HG03565 (cell line): Measurements from ENCODE around the gene P2RX7.

Experiments used
- ATAC-seq: cut with Tn5 transposase; IDR thresholded peaks from one replicate; pipeline ENCODE4 v1.9.1; 2021; ENCODE audit warnings: mild to moderate bottlenecking, moderate library complexity; ENCODE audit not compliant: unreplicated experiment

Gene P2RX7

DNA sequence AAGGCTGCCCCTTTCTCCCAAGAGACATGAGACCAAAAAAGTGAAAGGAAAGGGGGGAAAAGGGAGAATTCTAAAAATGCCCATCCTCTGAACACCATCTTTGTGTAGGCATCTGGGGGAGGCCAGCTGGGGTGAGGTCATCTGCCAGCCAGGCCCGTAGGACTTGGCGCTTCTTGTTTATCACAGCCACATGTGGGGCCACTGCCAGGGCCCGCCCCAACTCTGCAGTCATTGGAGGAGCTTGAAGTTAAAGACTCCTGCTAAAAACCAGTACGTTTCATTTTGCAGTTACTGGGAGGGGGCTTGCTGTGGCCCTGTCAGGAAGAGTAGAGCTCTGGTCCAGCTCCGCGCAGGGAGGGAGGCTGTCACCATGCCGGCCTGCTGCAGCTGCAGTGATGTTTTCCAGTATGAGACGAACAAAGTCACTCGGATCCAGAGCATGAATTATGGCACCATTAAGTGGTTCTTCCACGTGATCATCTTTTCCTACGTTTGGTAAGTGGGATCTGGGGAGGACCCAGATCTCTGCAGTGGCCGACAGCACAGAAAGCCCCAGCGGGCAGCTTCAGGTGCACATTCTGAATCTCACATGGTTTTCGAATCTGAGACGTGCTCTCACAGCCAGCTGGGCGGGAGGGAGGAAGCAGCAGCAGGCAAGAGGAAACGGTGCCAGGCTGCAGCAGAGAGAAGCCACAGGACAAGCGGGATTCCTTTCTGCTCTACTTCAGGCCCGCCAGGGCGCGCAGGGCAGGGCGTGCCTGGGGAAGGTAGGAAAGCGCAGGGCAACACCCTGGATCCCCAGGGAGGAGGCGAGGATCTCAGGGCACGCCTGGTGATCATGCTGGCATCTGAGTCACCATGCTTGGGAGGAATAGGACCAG lies at the start of gene P2RX7:
TSS of gene P2RX7 (plus strand) at position 276 of the 881 bp plus-strand sequence. CDS start at position 371, 95 bp downstream.
- ATAC-seq: no peak

DNA sequence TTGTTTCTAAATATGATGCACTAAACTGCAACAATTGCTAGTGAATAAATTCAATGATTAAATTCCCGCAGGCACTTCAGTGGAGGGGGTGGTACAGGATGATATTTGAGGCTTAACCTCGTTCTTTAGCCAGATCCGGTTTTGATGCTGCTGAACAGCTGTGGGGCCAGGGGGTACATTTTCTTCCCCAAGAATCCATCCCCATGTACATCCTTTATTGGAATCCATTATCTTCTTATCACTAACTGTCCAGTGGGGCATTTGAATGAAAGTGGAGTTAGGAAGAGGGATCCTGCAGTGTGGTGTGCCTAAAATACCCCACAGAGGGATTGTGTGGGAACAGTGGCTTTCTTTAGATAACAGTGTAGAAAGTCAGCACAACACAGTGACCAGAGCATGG lies 48.4 kb upstream of the P2RX7 start:
- ATAC-seq: no peak

DNA sequence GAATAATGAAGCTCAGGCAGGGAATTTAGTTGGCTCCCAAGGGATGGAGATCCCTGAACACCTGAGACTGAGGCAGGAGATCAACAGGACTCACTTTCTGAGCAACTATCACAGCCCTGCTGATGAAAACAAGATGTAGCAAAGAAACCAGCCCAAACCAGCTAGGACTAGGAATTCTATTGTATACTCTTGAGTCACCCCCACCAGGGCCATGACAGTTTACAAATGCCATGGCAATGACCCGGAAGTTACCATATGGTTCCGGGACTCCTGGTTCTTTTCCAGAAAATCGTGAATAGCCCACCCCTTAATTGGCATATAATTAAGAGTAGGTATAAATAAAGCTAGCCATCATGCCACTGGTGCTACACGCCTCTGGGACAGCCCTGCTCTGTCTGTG lies 47.6 kb upstream of the P2RX7 start:
- ATAC-seq: no peak

DNA sequence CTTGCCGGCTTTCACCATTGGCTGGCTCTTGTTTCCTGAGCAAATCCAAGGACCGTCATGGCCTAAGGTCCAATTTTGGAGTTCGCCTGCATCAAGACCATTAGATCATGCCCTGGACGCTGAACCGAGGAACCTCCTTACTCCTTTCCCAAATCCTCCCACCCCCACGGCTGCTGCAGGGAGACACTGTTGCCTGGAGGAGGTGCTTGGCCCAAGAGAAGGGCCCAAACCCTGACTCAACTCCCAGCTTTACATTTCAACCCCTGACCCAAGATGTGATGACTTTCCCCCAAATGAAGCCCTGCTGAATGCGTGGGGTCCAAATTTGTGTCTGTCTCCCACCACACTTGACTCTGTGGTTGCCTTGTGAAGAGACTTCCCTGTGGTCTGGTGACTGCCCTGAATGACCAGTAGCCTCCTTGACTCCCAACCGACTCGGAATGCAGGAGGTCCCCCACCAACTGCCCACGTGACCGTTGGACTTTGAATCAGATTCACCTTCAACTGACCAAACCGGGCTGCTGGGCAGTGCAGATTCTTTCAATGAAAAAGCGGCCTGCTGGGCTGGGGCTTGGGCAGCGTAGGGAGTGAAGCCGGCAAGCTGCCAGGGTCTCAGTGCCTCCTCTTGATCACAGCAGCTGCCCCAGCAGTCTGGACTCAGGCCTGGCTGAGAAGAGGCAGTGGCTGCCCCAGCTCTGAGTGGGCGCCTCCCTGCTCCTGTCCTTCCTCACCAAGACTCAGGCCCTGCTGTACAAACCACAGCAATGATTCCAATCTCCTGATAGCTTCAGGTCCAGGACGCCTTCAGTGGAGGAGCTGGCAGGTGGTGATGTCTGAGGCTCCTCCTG lies 46.9 kb upstream of the P2RX7 start:
- ATAC-seq: no peak

DNA sequence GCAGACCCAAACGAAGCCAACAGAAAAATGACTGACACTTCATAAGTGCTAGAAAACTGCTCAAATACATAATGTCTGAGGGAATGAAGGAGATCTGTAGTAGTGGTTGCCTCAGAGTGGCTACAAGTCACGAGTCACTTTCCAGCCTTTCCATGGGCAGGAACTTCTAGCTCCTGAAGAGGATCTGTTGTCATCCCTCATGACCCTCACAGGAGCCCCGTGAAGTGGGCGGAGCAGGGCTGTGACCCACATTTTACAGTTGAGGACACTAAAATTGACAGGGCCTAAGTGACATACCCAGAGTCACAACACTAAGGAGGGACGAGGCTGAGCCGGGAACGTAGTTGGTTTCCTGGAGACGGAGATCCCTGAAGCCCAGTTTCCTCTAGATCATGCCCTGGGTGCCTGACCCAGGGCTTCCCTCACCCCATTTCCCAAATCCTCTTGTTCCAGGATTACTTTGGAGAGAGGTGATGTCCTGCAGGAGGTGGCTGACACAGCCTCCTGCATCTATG lies 45.8 kb upstream of the P2RX7 start:
- no peak for ATAC-seq

DNA sequence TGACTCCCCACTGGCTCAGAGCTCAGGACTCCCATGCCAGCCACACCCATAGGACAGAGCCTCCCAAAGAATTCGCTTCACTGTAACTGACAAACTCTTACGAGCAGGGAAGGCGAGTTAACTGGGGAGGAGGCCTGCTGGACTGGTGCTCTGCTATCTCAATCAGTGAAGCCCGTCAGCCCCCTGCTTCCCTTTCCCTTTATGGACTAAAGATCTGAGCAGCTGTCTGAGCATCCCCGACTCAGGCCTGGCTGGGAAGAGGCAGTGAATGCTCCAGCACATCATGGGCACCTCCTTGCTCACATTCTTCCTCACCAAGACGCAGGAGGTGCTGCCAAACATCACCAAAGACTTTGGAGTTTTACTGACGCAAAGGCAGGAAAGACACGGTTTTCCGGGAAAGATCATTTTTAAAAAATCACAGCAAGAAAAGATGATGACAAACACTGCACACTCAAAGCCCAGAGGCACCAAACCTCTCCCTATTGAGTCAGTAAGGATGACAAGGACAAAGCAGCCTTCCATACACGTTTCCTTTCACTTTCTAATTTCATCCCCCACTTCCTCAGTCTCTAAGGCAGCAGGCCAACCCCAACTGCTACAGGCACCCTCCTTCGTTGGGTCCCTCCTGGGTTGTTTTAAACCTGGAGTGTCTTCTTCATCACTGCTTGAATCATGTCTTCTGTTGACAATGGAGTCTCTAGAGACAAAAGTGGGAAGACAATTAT lies 45.0 kb upstream of the P2RX7 start:
- ATAC-seq: no peak

DNA sequence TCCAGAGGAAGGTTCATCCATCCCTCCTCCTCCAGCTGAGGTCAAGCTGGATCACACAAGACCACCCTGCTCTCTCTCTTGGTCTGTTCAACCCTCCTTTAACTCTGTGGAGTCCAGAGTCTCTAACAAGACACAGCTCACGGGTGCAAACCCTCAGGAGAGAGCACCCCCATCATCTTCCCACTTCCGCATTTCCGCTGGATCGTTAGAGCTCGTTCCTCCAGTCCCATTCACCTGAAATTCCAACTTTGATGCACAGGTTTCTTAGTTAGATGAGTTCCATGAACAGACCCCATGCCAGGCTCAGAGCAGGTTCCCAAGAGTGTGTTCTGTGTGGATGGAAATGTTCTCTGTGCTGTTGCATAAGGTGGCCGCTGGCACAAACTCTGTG lies 44.5 kb upstream of the P2RX7 start:
- no peak for ATAC-seq

DNA sequence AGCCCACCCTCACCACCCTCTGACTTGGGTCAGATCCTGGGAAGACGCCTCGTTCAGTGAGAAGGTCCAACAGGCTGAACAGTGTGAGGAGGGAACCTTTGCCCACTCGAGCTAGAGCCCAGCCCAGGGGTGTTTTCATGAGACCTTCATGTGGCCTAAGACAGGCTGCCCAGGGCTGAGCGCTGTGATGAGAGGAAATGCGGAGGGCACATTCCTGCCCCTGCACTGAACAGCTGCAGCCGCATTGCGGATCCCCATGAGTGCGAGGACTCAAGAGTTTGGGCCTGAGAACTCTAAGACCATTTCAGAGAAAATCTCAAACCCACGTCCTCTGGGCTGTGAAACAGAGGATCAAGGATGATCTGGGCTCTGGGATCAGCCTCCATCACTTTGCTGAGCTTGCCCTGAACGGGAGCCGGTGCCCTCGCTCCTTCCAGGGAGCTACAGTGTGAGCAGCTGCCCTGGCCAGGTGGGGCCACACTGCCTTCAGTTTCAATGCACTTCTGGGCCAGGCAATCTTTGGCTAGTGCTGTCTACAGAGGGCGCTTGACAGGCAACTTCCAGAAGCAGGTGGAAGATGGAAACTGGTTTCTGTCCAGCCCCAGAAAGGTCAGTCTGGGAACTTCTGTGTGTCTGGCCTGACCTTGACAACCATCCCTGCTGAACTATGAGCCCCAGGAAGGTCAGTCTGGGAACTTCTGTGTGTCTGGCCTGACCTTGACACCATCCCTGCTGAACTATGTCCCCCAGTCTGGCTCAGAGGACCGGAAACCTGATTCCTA lies 43.5 kb upstream of the P2RX7 start:
- ATAC-seq: no peak

DNA sequence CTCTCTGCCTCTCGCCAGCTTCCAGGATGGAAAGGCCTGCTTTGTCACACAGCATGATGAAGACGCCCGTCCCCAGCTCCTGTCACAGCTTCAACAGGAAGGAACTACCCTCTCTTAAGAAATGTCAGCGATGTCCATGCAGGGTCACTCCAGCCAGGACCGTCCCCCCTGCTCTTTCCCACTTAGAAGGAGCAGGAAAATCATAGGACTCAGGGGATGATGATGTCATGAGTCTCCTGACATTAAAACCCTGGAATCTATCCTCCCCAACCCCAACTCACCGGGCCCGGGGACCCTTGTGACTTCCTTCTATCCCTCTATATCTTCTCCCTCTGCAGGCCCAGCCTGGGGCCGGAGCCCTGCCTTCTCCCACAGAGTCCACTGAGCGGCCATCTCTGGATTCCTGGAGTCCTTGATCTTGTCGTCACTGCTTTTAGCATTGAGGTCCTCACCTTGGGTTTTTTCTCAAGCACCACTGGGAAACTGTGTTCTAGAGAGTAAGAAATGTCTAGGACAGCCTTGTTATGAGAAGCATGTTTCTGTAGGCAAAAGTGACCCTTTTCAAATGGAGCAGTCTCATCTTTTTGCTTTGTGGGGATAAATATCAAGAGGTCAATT lies 42.8 kb upstream of the P2RX7 start:
- ATAC-seq: no peak

DNA sequence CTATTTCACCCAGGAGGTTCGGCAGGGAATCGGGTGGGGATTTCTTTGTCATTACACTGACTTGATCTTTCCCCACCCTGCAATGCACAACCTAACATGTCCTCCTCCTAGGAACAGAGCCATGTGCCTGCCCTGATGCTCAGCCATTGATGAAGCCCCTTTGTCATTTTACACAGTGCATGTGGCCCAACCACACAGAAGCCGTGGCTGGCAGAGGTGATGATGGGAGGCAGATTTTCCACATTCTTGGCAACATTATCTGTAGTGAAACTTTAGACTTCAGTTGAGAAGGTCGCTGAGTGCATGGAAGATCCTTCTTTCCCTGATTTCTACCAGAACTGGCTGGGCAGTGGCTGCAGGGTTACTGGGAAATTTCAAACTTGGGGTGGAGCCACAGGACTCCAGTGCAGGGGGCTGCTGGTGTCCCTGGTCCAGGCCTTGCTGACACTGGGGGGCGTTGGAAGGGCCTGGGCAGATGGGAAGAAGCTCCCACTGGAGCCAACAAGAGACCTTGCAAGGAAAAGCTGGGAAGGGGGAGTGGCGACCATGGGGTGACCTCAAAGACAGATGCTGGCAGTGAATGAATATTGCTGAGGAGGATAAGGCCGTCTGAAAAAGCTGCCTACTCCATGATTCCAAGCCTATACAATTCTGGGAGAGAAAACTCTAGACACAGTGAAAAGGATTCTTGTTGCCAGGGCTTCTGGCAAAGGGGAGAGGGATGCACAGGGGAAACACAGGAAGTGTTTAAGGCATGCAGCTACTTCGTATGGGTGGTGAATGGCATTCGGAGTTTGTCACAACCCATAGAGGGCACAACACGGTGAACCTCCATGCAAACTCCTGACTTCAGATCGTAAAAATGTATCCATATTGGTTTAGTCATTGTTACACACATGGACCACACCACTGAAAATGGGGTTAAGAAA lies 41.8 kb upstream of the P2RX7 start:
- ATAC-seq: no peak

DNA sequence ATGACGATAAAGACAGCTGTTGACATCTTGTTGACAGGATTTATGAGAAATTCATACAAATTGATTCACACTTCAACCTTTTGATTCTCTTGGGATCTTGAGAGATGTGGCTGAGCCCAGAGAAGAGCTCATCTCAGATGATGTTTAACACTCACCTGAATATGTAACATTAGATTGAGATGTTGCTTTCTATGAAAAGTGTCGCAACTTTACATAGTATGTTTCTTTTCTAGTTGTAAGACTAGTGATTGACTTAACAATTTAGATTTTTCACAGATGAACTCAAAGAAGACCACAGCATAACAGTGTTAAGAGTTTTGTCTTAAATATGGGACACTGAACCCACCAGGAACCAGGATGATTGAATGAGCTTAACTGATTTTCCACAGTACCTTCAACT lies 40.6 kb upstream of the P2RX7 start:
- no peak for ATAC-seq

DNA sequence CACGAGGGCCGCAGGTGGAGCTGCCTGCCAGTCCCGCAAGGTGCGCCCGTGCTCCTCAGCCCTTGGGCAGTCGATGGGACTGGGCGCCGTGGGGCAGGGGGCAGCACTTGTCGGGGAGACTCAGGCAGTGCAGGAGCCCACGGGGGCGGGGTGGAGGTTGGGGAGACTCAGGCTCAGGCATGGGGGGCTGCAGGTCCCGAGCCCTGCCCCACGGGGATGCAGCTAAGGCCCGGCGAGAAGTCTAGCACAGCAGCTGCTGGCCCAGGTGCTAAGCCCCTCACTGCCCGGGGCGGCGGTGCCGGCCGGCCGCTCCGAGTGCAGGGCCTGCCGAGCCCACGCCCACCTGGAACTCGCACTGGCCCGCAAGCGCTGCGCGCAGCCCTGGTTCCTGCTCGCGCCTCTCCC lies 39.2 kb upstream of the P2RX7 start:
- ATAC-seq: no peak

DNA sequence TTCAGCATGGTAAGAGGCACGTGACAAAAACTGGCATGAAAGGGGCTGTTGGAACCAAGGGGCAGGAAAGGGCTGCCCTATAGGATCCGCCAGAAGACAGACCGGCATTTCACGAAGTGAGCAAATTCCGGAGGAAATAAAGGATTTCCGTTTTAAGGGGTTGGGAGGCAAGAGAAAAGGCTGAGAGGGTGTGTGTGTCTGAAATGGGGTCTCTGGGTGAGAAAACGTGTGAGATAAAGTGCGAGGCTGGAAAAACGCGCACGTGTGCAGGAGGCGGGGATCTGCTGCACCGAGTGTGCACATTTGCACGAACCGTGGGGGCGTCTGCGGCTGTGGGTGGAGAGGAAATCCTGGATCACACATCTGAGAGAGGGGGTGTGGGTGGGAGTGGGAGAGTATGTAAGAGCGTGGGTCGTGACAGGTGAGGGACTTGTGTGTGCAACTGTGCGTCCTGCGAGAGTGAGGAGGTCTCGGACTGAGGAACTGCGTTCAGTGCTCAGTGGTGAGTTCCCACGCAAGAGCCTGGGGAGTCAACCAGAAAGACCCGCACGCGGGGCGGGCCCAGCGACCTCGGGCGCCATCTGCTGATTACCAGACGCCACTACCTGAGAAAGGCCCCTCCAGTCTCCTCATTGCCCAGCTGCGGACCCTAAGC lies 37.0 kb upstream of the P2RX7 start:
- no peak for ATAC-seq

DNA sequence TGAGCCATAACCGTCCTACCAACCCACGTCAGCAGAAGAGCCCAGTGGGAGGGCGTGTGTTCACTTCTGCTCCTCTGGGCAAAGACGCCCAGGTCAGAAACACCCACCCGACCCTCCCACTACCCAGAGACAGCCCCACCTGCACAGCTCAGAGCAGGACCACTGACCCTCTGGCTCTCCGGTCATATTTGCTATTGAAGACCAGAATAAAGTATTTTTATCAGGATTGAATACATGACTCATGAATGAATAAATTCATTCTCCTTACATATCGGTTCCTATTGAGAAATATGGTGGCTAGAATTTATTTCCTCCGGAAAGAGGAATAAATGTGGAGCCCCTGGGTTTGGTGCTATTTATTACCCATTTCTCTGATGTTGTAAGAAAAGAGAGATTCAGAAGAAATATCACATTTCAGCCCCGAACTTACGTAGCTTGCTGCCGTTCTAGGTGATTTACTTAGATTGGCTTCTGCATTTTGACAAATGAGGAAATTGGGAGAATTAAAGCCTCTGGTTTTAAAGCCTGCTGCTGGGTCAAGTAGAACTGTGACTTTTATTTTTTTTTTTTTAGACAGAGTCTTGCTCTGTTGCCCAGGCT lies 36.4 kb upstream of the P2RX7 start:
- ATAC-seq: no peak

DNA sequence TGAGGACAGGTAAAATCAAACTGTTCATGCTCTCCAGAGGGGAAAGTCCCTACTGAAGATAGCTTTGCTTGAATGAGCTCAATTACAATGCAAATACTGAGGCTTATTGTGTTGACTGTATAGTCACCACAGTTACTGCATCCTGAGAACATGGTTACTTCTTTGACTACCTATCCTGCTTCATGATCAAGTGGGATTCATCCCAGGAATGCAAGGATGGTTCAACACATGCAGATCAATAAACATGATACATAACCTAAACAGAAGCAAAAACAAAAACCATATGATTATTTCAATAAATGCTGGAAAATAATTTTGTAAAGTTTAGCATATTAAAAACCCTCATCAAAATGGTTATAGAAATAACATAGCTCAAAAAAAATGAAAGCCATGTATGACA lies 32.9 kb upstream of the P2RX7 start:
- ATAC-seq: no peak

DNA sequence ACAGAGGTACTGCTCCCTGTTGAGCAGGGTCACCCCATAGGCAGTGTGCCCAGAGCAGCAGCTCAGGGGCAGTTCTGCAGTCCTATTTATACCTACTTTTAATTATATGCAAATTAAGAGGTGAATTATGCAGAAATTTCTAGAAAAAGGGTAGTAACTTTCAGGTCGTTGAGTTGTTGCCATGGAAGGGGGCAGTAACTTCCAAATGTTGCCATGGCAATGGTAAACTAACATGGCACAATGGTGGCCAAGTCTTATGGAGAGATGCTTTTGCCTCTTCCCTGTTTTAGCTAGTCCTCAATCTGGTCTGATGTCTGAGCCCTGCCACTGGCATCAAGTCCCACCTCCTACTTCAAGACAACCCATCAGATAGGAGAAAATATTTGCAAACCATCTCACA lies 30.4 kb upstream of the P2RX7 start:
- no peak for ATAC-seq

DNA sequence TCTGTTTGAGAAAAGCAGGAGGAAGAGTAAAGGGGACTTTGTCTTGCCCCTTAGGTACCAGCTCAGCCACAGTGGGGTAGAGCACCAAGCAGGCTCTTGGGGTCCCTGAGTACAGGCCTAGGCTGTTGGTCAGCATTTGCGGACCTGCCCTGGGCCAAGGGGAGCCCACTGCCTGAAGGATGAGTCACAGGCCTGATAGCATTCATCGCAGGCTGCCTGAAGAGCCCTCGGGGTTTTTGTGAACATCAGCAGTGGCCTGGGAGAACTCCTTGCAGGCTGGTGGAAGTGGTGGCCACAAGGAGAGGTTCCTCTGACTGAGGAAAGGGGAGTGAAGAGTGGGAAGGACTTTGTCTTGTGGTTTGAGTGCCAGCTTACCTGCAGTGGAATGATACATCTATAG lies 25.0 kb upstream of the P2RX7 start:
- no peak for ATAC-seq

DNA sequence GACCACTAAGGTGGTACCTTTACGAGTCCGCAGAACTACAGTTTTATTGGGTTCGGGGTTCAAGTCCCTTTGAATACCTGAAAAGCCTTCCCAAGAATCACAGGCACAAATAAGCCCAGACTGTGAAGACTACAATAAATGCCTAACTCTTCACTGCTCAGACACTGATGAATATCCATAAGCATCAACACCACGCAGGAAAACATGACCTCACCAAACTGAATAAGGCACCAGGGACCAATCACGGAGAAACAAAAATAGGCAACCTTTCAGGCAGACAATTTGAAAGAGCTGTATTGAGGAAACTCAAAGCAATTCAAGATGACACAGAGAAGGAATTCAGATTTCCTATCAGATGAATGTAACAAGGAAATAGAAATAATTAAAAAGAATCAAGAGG lies 24.2 kb upstream of the P2RX7 start:
- no peak for ATAC-seq
